Left colon (tissue), 2 donors: ENCODE measurements around the gene FUT8. TPM values are rescaled to one million over a fixed set of nuclear protein-coding genes. Genes with fewer than 3 reads are reported as not detected.
A peak's percentile ranks its signal among the peaks of the same experiment; 100 is the strongest.

Experiments
- ATAC-seq: fragments of 200-7000 bp; cut with Tn5 transposase; one replicate; pipeline ENCODE4 v1.9.1; 2020; ENCODE audit warnings: mild to moderate bottlenecking, moderate library complexity
- DNase-seq, 2 donors: peaks; one replicate each; pipeline ENCODE4 v3.0.0-alpha.2; 2020
- intact Hi-C, 2 donors: fragments of 100-400 bp; cut with DNase I in 1 of 2; cut with micrococcal nuclease in 1 of 2; formaldehyde crosslinking; loops; one replicate each; pipeline versions ENCODE4 v1.11.2 to v1.14.0; 2022; cut with DNase I, micrococcal nuclease
- microRNA-seq, 2 donors: library from miRNA; unstranded; fragments of <30 nt; microRNA quantifications; one replicate each; pipeline versions ENCODE4 v1.1.0 to v1.2.0, GENCODE V29; 2020
- total RNA-seq, 2 donors: library from RNA; stranded (reverse); fragmentation: NEBNext Ultra II Directional; extraction: Animal tissue kit (Norgen Biotek cat#: 25700); gene quantifications; one replicate each; pipeline ENCODE4 v1.2.1, GENCODE V29; 2021
- donor health status: DM: no; HTN: no; CAD: no.
- donor health status: DM: yes; HTN: yes; CAD: no.

Gene FUT8
- total RNA-seq, 2 donors from 2014 or later, result 22.3 to 27.8 TPM

GRCh38 chr14:65772921-65773574 lies 360.5 kb downstream of the FUT8 start:
- peak; percentile 90 for ATAC-seq
- DNase-seq, result no peak

GRCh38 chr14:65774041-65774440 lies 361.5 kb downstream of the FUT8 start:
- ATAC-seq (peak; percentile 7), DNase-seq (no peak)
- intact Hi-C loops, result no loop called here

More at GRCh38 chr14:65772921-65773574, 360.5 kb downstream of the FUT8 start:
- intact Hi-C loops, result no loop called here

- DNase-seq (no peak), ATAC-seq (peak; percentile 26)
- intact Hi-C loops, result no loop called here
Measured at GRCh38 chr14:65776193-65776852, 363.8 kb downstream of the FUT8 start.

- no peak for ATAC-seq
Measured at GRCh38 chr14:65780566-65780965, 368.0 kb downstream of the FUT8 start.

GRCh38 chr14:65783101-65783500 lies 370.6 kb downstream of the FUT8 start:
- DNase-seq (no peak), ATAC-seq (no peak)
- intact Hi-C loops, result no loop called here

More at GRCh38 chr14:65780566-65780965, 368.0 kb downstream of the FUT8 start:
- intact Hi-C loops, result no loop called here
- no peak for DNase-seq

GRCh38 chr14:65783576-65783975 lies 371.0 kb downstream of the FUT8 start:
- ATAC-seq (no peak), DNase-seq (no peak)
- intact Hi-C loops, result no loop called here

- no peak for DNase-seq
- intact Hi-C loops, result no loop called here
- no peak for ATAC-seq
Measured at GRCh38 chr14:65784574-65784973, 372.0 kb downstream of the FUT8 start.

GRCh38 chr14:65787461-65787860 lies 374.9 kb downstream of the FUT8 start:
- no peak for ATAC-seq
- DNase-seq, result no peak
- intact Hi-C loops, result no loop called here

GRCh38 chr14:65788876-65789275 lies 376.3 kb downstream of the FUT8 start:
- ATAC-seq, result no peak
- no peak for DNase-seq
- intact Hi-C loops, result no loop called here

- no peak for ATAC-seq
- intact Hi-C loops, result no loop called here
- no peak for DNase-seq
Measured at GRCh38 chr14:65789363-65789762, 376.8 kb downstream of the FUT8 start.

- ATAC-seq, result no peak
- DNase-seq, result no peak
- intact Hi-C loops, result no loop called here
Measured at GRCh38 chr14:65790172-65790815, 377.8 kb downstream of the FUT8 start.

GRCh38 chr14:65791191-65791981 lies 378.9 kb downstream of the FUT8 start:
- intact Hi-C loops, result no loop called here
- ATAC-seq (no peak), DNase-seq (no peak)

GRCh38 chr14:65792208-65792905 lies 379.8 kb downstream of the FUT8 start:
- ATAC-seq, result no peak
- no peak for DNase-seq
- intact Hi-C loops, result no loop called here

Small RNAs within 50 kb of the gene (microRNA-seq; reads per million reads assigned to microRNA genes)
- 1.1 to 2.7 reads per million in 2 donors for gene MIR625
